Cardiac muscle cell (in vitro differentiated cells and primary cell): ENCODE data around the gene ARMC2. TPM values are rescaled to one million over a fixed set of nuclear protein-coding genes. Genes with fewer than 3 reads are reported as not detected.

Experiments used
- DNase-seq, 2 donors: peaks; one replicate each; pipeline versions ENCODE4 v3.0.0 to v3.0.0-alpha.2; 2010 to 2017; ENCODE audit warnings: low read depth in 1 of 2, low spot score in 1 of 2
- H3K27ac ChIP-seq: fragments of 200-600 bp; sonication (generic); 2 replicates; pipeline ENCODE4 v1.5.1; 2016
- H3K27me3 ChIP-seq: fragments of 200-600 bp; sonication (generic); 2 replicates; pipeline ENCODE4 v1.6.0; 2016; ENCODE audit warnings: control low read depth
- H3K36me3 ChIP-seq: fragments of 200-600 bp; sonication (generic); 2 replicates; pipeline ENCODE4 v1.5.1; 2016; ENCODE audit warnings: control low read depth
- H3K4me1 ChIP-seq: fragments of 200-600 bp; sonication (generic); 2 replicates; pipeline ENCODE4 v1.8.1; 2017; ENCODE audit warnings: low read depth, mild to moderate bottlenecking, mixed run types
- H3K4me3 ChIP-seq: fragments of 200-600 bp; sonication (generic); 2 replicates; pipeline ENCODE4 v1.5.1; 2016; ENCODE audit warnings: mild to moderate bottlenecking
- H3K9me3 ChIP-seq: fragments of 200-600 bp; sonication (generic); 2 replicates; pipeline ENCODE4 v1.5.1; 2017; ENCODE audit warnings: low read depth, mild to moderate bottlenecking, control low read depth
- polyA plus RNA-seq: library from polyadenylated mRNA; unstranded; fragments of >200 nt; fragmentation: Nextera tagmentation; extraction: Ambion mirVana; gene quantifications from 2 replicates; pipeline ENCODE4 v1.2.1, GENCODE V29; 2016
- total RNA-seq: library from RNA; depleted of rRNA; stranded (reverse); fragments of >200 nt; gene quantifications from 2 replicates; pipeline ENCODE4 v1.2.3, GENCODE V29; 2016
- TF ChIP-seq, protein P1 (sequence below): IDR thresholded peaks from 2 replicates; pipeline ENCODE4 v1.5.1; 2012; ENCODE audit warnings: low read depth, mild to moderate bottlenecking, low read length

ARMC2 gene
- total and polyA plus RNA-seq, 2 experiments from 2014 or later = 2.6 to 3.3 TPM

DNA sequence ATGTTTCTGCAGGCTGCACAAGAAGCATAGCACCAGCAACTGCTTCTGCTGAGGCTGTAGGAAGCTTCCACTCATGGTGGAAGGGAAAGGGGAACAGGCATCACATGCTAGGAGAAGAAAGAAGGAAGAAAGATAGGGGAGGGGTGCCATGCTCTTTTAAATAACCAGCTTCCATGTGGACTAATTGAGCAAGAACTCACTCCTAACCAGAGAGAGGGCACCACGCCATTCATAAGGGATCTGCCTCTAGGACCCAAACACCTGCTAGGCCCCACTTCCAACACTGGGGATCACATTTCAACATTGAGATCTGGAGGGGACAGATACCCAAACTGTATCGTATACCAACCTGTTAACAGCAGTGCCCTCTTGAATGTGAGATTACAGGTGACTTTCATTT, 46.9 kb upstream of the ARMC2 start:
- Histone ChIP-seq H3K36me3 (no peaks in the 10 kb centered on the region), H3K4me3 (no peak overlapping the region), H3K27me3 (no peaks in the 10 kb centered on the region), H3K4me1 (peaks cover 25% of the 10 kb centered on the region), H3K9me3 (no peaks in the 10 kb centered on the region), H3K27ac (no peak overlapping the region)
- DNase-seq = no peak
- TF ChIP-seq, protein P1, sequence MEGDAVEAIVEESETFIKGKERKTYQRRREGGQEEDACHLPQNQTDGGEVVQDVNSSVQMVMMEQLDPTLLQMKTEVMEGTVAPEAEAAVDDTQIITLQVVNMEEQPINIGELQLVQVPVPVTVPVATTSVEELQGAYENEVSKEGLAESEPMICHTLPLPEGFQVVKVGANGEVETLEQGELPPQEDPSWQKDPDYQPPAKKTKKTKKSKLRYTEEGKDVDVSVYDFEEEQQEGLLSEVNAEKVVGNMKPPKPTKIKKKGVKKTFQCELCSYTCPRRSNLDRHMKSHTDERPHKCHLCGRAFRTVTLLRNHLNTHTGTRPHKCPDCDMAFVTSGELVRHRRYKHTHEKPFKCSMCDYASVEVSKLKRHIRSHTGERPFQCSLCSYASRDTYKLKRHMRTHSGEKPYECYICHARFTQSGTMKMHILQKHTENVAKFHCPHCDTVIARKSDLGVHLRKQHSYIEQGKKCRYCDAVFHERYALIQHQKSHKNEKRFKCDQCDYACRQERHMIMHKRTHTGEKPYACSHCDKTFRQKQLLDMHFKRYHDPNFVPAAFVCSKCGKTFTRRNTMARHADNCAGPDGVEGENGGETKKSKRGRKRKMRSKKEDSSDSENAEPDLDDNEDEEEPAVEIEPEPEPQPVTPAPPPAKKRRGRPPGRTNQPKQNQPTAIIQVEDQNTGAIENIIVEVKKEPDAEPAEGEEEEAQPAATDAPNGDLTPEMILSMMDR = no peak

DNA sequence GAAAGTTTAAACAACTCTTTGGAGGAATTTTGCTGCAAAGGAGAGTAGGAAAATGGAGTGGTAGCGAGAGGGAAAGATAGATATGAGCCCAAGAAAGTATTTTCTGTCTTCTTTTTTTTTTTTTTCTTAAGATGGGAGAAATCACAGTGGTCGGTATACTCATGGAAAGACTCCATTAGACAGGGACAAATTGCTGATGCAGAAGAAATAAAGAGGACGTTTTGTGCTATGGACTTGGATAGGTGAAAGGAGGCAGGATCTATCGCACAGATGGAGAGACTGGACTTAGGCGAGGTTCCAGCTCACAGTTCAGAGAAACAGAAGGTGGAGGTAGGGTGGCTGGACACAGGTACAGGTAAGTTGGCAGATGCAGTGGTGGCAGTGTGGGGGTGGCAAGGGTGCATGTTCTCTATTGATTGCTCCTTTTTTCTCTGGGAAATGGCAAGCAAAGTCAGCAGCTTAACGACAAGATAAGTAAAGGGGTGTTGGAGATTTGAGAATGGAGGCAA, 44.2 kb upstream of the ARMC2 start:
- H3K27me3 ChIP-seq = no peaks in the 10 kb centered on the region

DNA sequence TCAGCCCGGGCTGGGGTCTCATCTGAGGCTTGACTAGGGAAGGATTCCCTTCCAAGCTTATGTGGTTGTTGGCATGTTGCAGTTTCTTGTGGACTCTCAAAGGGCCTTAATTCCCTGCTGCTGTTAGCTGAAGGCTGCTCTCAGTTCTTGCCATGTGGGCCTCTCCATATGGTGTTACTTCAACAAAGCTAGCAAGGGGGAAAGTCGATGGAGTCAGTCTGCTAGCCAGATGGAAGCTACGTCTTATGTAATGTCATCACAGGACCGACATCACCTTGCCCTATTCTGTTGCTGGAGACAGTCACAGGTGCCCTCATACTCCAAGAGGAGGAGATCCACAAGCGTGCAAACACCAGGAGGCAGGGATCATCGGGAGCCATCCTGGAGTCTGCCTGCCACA, 43.3 kb upstream of the ARMC2 start:
- H3K27ac ChIP-seq = no peak overlapping the region
- H3K36me3 ChIP-seq = no peaks in the 10 kb centered on the region
- H3K9me3 ChIP-seq = no peaks in the 10 kb centered on the region
- no peak overlapping the region for H3K4me3 ChIP-seq
- no peak for DNase-seq
- no peaks in the 10 kb centered on the region for H3K27me3 ChIP-seq
- TF ChIP-seq, protein P1 = no peak
- H3K4me1 ChIP-seq = no peaks in the 10 kb centered on the region

More for the DNA sequence above, 44.2 kb upstream of the ARMC2 start:
- TF ChIP-seq, protein P1 = no peak
- Histone ChIP-seq H3K27ac (no peak overlapping the region), H3K36me3 (no peaks in the 10 kb centered on the region), H3K9me3 (no peaks in the 10 kb centered on the region), H3K4me3 (no peak overlapping the region), H3K4me1 (no peaks in the 10 kb centered on the region)
- no peak for DNase-seq

DNA sequence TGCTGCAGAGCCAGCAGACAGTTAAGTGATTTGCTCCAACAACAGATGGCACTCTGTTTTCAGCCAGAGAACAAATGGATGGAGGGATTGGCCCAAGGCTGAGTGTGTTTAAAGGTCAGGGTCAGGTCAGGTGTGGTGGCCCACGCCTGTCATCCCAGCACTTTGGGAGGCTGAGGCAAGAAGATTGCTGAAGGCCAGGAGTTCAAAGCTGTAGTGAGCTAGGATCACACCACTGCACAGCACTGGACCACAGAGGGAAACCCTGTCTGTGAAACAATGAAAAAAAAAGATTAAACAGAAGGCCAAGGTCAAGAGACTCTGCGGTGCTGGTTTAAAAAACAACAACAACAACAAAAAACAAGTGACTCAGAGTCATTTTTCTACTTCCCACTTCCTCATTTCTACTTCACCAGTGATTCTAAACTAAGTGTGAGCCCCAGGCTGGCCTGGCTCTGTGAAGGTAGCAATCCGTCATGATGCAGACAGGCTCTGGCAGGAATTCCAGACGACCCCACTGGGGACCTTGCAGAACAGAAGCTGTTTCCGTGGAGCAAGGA, 42.5 kb upstream of the ARMC2 start:
- DNase-seq = no peak
- Histone ChIP-seq H3K4me3 (no peak overlapping the region), H3K27ac (no peak overlapping the region), H3K27me3 (no peaks in the 10 kb centered on the region), H3K4me1 (no peaks in the 10 kb centered on the region), H3K36me3 (no peaks in the 10 kb centered on the region), H3K9me3 (no peaks in the 10 kb centered on the region)
- TF ChIP-seq, protein P1 = no peak

DNA sequence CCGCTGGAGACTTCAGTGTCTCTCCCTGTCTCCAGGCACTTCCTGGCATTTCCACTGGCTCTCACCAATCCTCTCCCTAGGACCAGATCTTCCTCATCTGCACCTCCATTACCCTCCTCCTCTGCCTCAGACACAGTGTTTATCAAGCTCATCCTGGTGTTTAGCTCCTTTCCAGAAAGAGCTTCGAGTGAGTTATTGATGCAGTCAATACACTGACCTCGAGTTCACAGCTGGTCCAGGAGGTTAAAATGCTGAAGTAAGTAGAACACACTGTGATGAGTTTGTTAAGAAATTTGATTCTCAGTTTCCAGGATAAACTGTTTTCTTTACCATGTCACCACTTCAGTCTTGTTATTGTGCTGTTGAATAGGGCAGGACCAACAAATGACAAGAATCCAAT, 42.1 kb upstream of the ARMC2 start:
- H3K36me3 ChIP-seq = no peaks in the 10 kb centered on the region
- H3K4me1 ChIP-seq = no peaks in the 10 kb centered on the region
- H3K9me3 ChIP-seq = no peaks in the 10 kb centered on the region
- no peaks in the 10 kb centered on the region for H3K27me3 ChIP-seq
- no peak overlapping the region for H3K27ac ChIP-seq
- TF ChIP-seq, protein P1 = no peak
- H3K4me3 ChIP-seq = no peak overlapping the region
- no peak for DNase-seq
